ENCODE data around the gene ATP5F1E.
"Not testable (repeated sequence)": the region's sequence is repeated elsewhere in the genome, so short reads cannot be mapped to it uniquely, and the experiment has no call there.

The ATP5F1E gene

DNA sequence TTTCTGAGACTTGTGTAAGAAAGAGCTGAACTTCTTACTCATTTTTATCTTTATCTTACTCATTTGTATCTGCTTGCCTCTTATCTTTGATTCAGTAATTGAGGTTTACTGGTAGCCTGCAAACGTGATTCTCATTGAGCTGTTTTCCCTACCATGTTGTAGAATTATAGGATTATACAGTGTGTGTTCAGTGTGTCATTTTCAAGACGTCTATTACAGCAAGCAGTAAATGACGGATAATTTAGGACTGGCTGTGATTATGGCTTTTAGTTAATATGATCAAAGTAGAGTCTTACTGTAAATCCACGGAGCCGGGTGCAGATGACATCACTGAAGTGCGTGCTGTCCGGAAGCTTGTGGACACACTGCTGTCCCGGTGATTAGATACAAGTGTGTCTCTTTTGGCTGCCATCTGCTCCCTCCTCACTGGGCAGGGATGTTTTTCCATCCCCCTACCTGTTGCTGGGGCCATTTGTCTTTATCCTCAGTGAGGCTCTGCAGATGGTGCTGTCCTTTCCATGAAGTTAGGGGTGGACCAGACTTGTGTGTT is 45.1 kb downstream of the ATP5F1E start:
- intact Hi-C loops (cut with DNase I; ENCODE audit: low total_unique reads): no loop called here
- DNase-seq: no peak
- TF ChIP-seq, protein P1, sequence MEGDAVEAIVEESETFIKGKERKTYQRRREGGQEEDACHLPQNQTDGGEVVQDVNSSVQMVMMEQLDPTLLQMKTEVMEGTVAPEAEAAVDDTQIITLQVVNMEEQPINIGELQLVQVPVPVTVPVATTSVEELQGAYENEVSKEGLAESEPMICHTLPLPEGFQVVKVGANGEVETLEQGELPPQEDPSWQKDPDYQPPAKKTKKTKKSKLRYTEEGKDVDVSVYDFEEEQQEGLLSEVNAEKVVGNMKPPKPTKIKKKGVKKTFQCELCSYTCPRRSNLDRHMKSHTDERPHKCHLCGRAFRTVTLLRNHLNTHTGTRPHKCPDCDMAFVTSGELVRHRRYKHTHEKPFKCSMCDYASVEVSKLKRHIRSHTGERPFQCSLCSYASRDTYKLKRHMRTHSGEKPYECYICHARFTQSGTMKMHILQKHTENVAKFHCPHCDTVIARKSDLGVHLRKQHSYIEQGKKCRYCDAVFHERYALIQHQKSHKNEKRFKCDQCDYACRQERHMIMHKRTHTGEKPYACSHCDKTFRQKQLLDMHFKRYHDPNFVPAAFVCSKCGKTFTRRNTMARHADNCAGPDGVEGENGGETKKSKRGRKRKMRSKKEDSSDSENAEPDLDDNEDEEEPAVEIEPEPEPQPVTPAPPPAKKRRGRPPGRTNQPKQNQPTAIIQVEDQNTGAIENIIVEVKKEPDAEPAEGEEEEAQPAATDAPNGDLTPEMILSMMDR (IDR thresholded peaks at IDR 0.05): no peak
- H3K27ac ChIP-seq: no peak overlapping the region
- H3K27me3 ChIP-seq: no peaks in the 10 kb centered on the region
- peaks cover 0 to 33% (median 24%) of the 10 kb centered on the region in 4 donors for H3K4me1 ChIP-seq
- peaks cover 50 to 61% (median 61%) of the 10 kb centered on the region in 3 donors for H3K36me3 ChIP-seq
- no peak overlapping the region for H3K4me3 ChIP-seq
- no peaks in the 10 kb centered on the region for H3K9me3 ChIP-seq

DNA sequence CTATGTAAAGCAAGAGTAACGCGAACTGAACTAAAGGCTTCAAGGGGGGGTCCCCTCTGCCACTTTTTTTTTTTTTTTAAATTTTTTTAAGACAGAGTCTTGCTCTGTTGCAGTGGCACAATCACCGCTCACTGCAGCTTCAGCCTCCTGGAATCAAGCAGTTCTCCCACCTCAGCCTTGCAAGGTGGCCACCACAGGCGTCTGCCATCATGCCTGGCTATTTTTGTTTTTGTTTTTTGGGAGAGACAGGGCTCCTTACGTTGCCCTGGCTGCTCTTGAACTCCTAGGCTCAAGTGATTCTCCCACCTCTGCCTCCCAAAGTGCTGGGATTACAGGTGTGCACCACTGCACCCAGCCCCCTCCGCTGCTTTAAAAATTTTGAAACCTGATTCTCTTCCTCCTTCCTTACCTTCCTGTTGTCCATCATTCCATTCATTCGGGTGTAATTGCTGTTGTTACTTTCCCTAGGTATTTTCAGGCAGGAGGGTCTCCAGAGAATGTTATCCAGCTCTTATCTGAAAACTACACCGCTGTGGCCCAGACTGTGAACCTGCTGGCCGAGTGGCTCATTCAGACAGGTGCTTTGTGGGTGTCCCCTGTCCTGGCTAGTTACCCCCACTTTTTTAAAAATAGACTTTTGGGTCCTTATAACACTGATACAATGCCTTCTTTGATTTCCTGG is 45.7 kb downstream of the ATP5F1E start:
- no peak overlapping the region for H3K27ac ChIP-seq
- H3K36me3 ChIP-seq: peaks cover 44 to 55% (median 55%) of the 10 kb centered on the region in 3 donors
- H3K27me3 ChIP-seq: no peaks in the 10 kb centered on the region
- TF ChIP-seq, protein P1 (IDR thresholded peaks at IDR 0.05): no peak
- no peak overlapping the region for H3K4me3 ChIP-seq
- peaks cover 0 to 37% (median 26%) of the 10 kb centered on the region in 4 donors for H3K4me1 ChIP-seq
- peak in 1 of 2 donors; percentile 20 for DNase-seq
- H3K9me3 ChIP-seq: no peaks in the 10 kb centered on the region
- intact Hi-C loops (cut with DNase I; ENCODE audit: low total_unique reads): no loop called here

- Histone ChIP-seq H3K36me3 (peaks cover 36 to 47% (median 47%) of the 10 kb centered on the region in 3 donors), H3K9me3 (no peaks in the 10 kb centered on the region), H3K27me3 (no peaks in the 10 kb centered on the region), H3K4me3 (no peak overlapping the region), H3K27ac (no peak overlapping the region), H3K4me1 (peaks cover 0 to 37% (median 26%) of the 10 kb centered on the region in 4 donors)
- intact Hi-C loops (cut with DNase I; ENCODE audit: low total_unique reads): no loop called here
- TF ChIP-seq, protein P1 (IDR thresholded peaks at IDR 0.05): no peak
- peak; percentile 49 to 64 for DNase-seq
Measured at GRCh38 chr20:58985656-58986055, 46.5 kb downstream of the ATP5F1E start.

DNA sequence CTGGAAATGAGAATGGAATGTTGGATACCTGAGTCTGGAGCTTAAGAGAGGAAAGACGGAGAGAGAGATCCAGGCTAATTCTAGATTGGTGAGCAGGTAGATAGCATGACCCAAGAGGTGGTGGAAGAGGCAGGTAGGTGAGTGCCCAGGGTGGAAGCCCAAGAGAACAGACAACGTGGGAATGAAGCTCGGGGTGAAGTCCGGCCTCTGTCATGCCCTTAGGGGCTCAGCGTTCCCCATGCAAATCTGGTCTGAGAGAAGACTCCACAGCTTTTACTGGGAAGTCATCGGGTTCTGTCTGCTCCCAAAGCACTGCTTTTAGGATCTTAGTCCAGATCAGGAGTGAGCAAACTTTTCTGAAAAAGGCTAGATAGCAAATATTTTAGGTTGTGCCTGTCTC is 47.4 kb downstream of the ATP5F1E start:
- intact Hi-C loops (cut with DNase I; ENCODE audit: low total_unique reads): loop anchor here (5.0 kb wide), 2 partner anchors 48 to 97 kb away; partner anchors contain the start of gene ATP5F1E
- Histone ChIP-seq H3K9me3 (no peaks in the 10 kb centered on the region), H3K36me3 (peaks cover 27 to 38% (median 37%) of the 10 kb centered on the region in 3 donors), H3K27ac (peak overlapping the region in 1 of 2 donors; percentile 12), H3K4me3 (no peak overlapping the region), H3K27me3 (no peaks in the 10 kb centered on the region), H3K4me1 (peaks cover 0 to 38% (median 27%) of the 10 kb centered on the region in 4 donors)
- TF ChIP-seq, protein P1 (IDR thresholded peaks at IDR 0.05): no peak
- peak in 1 of 2 donors; percentile 39 for DNase-seq

DNA sequence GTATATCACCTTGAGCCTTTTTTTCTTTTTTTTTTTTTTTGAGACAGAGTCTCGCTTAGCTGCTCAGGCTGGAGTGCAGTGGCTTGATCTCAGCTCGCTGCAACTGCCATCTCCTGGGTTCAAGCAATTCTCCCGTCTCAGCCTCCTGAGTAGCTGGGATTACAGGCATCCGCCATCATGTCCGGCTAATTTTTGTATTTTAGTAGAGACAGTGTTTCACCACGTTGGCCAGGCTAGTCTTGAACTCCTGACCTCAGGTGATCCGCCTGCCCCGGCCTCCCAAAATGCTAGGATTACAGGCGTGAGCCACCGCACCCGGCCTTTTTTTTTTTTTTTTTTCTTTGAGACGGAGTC is 49.0 kb downstream of the ATP5F1E start:
- H3K27ac ChIP-seq, H3K27me3 ChIP-seq, DNase-seq, H3K9me3 ChIP-seq, H3K4me3 ChIP-seq: not testable (repeated sequence)
- intact Hi-C loops (cut with DNase I; ENCODE audit: low total_unique reads): loop anchor here (5.0 kb wide), 2 partner anchors 49 to 96 kb away; partner anchors contain the start of gene ATP5F1E
- peaks cover 12 to 22% (median 21%) of the 10 kb centered on the region in 3 donors for H3K36me3 ChIP-seq
- peaks cover 0 to 38% (median 27%) of the 10 kb centered on the region in 4 donors for H3K4me1 ChIP-seq

All from tibial artery (tissue), 4 donors.